GM21619 (cell line): ENCODE measurements around the gene IL17D.
"Not testable (repeated sequence)": the region's sequence is repeated elsewhere in the genome, so short reads cannot be mapped to it uniquely, and the experiment has no call there.

Experiments
- ATAC-seq: cut with Tn5 transposase; IDR thresholded peaks from one replicate; pipeline ENCODE4 v1.9.1; 2021; ENCODE audit not compliant: unreplicated experiment

The IL17D gene

GRCh38 chr13:20702915-20703779 lies at the start of gene IL17D:
TSS of gene IL17D (plus strand) at chr13:20703699. CDS start at chr13:20704002, 303 bp downstream.
- peak; percentile 18 for ATAC-seq

DNA sequence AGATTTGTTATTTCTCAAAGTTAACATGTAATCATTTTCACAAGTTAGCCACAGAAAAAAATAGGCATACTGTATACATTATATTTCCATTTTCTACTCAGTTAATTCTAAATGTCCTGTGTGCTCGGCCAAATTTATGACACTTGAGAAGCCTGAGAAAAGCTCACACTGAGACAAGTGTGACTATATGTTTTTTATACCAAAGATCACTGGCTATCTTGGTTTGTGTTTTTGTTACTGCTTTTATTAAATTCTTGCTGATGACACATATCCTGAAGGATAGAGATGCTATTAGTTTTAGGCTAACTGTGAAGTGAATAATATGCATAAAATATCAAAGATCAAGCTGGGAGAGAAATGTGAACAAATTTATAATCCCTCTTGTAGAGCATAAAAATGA lies 49.3 kb upstream of the IL17D start:
- ATAC-seq = no peak

- ATAC-seq = no peak
Observed at GRCh38 chr13:20658451-20659040, 45.0 kb upstream of the IL17D start.

GRCh38 chr13:20664351-20664750 lies 39.1 kb upstream of the IL17D start:
- ATAC-seq = no peak

- ATAC-seq = no peak
Observed at GRCh38 chr13:20666948-20667347, 36.6 kb upstream of the IL17D start.

DNA sequence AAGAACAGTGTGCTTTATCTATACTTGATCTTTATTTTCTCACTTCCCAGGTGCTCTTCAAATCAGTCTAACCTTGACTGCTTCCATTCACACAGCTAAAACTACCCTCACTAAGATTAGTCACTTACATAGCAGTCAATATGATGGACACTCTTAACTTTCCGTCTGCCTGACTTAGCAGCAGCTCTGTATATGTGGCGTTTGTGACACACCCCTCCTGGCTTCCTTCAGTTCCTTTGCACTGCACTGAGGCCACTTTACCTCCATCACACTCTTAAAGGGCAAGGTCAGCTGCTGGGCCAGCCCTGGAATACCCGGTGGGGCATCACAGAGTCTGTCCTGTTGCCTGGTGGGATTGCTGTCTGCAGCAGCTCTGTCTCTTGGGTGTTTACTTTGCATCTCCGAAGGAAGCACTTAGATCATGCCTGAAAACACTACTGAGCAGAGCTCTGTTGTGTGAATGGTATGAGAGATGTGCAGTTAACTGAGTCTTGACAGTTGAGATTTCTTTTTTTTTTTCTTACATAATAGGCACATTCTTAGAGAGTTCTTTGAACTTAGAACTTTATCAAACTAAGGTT lies 35.6 kb upstream of the IL17D start:
- ATAC-seq = no peak

DNA sequence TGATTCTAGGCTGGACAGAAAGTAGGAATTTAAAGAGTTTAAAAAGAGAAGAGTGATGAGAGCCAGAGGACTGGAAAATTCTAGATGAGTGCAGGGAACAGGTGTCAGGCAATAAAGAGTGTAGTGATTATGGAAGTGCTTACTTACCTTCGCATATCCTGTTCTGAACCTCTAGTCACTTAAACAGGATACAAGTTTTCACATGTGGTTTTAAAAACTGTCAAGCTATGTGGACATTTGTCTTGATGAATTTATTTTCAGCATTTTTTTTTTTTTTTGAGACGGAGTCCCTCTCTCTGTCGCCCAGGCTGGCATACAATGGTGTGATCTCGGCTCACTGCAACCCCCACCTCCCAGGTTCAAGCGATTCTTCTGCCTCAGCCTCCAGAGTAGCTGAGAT lies 34.3 kb upstream of the IL17D start:
- ATAC-seq = no peak

GRCh38 chr13:20671789-20672188 lies 31.7 kb upstream of the IL17D start:
- no peak for ATAC-seq

GRCh38 chr13:20672772-20673171 lies 30.7 kb upstream of the IL17D start:
- ATAC-seq = no peak

GRCh38 chr13:20673715-20674114 lies 29.8 kb upstream of the IL17D start:
- ATAC-seq = no peak

DNA sequence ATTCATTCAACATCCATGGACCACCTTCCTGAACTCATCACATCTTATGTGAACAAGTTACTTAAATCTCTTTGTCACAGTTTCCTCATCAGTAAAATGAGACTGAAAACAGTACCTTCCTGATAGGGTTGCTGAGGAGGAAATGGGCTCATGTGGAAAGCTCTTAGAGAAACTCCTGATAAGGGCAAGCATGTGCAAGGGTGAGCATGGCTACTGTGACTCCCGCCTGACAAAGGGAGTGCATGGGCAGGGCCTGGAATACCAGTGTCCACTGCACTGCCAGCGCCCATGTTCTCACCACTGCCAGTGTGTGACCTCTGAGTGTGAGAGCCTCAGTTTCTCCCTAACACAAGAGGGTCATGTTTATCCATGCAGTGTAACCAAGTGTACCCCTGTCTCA lies 27.3 kb upstream of the IL17D start:
- no peak for ATAC-seq

GRCh38 chr13:20678606-20679005 lies 24.9 kb upstream of the IL17D start:
- not testable (repeated sequence) for ATAC-seq

DNA sequence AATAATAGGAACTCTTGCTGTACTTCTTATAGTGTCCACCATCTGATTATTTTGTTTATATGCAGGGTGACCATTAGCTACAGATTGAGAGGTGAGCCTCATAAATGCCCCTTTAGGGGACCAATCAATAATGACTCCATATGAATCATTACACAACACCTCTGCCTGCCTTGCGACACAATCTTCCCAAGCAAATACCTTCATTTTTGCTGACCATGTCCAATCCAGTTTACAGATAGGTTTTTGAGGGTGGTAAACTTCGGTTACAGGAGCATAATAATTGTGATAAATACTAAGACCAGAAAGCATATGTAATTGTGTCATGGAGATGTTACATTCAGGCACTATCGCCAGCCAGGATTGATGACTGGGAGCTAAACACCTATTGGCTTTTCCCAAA lies 23.6 kb upstream of the IL17D start:
- no peak for ATAC-seq

DNA sequence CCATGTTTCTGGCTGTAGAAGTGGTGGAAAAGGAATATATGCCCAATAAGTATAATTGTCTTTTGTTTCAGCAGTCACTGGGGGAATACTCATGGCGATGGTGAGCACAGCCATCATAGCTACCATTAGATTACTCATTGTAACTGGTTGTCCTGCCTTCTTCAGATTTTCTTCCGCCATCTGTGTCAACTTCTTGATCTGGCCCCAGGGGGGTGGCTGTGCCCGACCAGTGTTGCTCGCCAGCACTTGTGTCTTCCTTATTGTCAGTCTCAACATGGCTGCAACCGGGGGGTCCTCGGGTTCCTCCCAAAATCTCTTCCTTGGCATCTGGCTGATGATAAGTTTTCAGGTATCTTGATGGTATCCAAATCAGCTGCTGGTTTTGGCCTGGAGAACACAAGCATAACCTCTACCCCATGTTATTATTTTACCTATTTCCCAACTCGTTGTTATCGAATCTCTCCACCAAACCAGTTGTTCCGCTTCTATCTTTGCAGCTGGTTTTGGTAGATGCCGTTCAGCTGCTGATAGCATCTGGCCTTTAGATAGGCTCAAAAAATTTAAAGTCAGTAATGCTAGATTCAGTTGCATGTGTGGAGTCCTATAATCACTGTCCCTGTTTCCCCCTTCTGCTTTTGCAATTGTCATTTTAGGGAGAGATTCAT lies 23.0 kb upstream of the IL17D start:
- no peak for ATAC-seq

GRCh38 chr13:20681481-20681880 lies 22.0 kb upstream of the IL17D start:
- ATAC-seq = not testable (repeated sequence)

- ATAC-seq = no peak
Observed at GRCh38 chr13:20682061-20682460, 21.4 kb upstream of the IL17D start.

DNA sequence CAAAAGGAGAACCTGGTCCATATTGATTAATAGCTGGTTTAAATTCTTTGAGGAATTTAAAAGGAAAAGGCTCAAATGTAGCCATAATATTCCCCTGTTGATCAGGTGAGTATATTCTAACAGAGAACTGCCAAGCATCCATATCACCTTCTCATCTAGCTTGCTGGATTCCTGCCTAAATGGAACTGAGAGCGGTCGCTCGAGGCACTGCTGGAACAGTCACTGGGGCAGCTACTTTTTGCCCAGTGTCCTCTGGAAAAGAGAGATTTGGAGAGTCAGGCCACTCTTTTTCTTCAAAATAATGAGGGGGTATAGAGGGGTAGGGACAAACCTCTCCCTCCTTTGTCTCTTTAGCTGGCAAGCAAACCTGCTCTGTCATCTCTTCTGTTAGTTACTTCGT lies 19.5 kb upstream of the IL17D start:
- ATAC-seq = no peak

- no peak for ATAC-seq
Observed at GRCh38 chr13:20684546-20684945, 19.0 kb upstream of the IL17D start.

GRCh38 chr13:20685092-20685491 lies 18.4 kb upstream of the IL17D start:
- ATAC-seq = no peak

- ATAC-seq = no peak
Observed at GRCh38 chr13:20686167-20686566, 17.3 kb upstream of the IL17D start.

DNA sequence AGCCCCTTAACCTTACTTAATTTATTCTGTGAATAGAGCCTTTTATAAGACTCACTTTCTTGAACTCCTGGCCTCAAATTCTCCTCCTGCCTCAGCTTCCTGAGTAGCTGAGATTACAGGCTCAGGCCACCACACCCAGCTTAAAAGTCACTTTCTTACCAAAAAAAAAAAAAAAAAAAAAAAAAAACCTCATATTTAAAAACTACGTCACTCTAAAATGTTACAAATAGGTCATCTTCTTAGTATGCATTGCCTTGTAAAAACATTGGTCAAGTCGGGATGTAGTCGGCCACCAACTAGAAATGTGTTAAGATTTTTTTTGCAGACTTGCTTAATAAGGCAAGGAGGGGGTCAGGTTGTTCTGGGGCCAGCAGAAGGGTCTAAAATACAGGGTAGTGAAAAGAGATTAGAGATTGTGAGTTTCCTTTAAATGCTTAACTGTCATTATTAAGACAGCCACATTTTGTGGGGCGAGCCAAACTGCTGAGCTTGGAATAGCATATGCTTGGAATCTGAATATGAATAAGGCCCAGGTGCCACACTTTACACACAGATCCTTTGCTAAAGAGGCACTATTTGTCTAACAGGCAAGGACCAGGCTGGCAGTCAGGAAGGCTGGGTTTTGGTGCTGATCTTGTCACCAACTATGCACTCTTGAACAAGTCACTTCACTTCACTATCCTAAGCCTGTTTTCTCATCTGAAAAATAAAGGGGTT lies 16.5 kb upstream of the IL17D start:
- ATAC-seq = no peak
